HG02870 (cell line): ENCODE measurements around the gene ITIH4.
"Not testable (repeated sequence)": the region's sequence is repeated elsewhere in the genome, so short reads cannot be mapped to it uniquely, and the experiment has no call there.

Experiments
- ATAC-seq: cut with Tn5 transposase; IDR thresholded peaks from one replicate; pipeline ENCODE4 v1.9.1; 2021; ENCODE audit warnings: mild to moderate bottlenecking, moderate library complexity; ENCODE audit not compliant: unreplicated experiment

Gene ITIH4

DNA sequence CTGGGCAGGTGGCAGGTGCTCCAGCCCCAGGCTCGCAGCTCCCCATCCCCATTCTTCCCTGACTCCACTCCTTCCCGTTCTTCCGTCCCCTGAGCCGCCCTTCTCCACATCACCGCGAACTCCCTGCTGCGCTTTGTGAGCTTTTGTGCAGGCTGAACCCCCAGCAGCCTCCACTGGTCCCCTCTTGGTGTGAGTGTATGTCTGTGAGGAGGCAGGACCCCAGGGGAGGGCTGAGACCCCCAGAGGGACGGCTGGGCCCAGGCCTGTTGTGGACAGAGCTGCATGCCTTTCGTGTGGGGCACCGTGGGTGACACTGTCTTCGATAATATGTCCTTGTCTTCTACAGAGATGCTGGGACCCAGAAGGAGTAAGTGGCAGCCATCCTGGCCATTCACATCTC lies 43.2 kb downstream of the ITIH4 start:
- ATAC-seq, result no peak

DNA sequence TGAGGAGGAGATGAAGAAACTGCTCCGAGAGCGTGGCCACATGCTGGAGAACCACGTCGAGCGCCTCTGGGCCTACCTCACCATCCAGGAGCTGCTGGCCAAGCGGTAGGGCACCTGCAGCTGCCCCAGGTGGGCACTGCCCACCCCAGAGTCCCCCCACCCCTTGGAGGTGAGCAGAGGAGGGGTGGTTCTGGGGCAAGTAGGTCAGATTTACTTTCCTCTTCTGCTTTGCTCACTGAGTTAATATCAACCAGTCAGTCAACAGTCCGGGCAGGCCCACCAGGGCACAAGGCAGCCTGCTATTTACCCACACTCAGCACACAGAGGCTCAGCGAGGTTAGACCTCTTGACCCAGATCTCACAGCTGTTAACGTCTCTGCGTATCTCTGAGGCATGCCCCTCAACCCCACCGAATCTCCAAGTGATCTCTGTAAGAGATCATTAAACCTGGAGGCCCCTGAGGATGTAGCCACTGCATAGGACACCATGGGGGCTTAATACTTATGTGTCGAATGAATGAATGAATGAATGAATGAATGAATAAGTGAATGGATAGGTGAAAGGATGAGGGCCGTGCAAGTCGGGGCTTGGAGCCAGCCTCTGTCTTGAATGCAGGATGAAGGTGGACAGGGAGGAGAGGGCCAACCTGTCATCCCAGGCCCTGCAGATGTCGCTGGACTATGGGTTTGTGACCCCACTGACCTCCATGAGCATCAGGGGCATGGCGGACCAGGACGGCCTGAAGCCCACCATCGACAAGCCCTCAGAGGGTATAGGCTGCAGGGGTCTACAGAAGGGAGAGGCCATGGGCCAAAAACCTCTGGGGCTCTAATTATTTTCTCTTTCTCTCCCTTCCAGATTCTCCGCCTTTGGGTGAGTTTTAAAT lies 43.9 kb downstream of the ITIH4 start:
- ATAC-seq, result no peak

DNA sequence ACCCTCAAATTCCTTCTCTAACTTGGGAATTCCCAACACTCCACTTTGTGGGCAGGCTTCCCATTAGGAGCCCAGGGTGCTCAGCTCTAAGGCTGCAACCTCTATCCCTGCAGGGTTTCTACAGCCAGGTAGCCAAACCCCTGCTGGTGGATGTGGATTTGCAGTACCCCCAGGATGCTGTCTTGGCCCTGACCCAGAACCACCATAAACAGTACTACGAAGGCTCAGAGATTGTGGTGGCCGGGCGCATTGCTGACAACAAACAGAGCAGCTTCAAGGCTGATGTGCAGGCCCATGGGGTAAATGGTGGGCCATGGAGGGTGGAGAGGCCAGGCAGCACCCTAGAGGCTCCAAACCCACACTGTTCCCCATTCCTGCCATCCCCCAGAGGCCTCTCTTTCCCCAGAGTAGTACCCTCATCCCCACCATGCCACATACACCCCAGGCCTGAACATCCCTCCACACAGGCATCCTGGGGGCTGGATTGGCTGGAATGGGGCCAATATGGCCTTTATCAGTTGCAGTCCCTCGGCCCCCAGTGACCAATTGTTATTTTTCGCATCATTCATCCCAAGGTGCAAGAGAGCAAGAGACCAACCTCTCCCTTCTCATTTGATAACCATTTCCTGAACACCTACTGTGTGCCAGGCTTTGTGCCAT lies 45.4 kb downstream of the ITIH4 start:
- ATAC-seq, result no peak

DNA sequence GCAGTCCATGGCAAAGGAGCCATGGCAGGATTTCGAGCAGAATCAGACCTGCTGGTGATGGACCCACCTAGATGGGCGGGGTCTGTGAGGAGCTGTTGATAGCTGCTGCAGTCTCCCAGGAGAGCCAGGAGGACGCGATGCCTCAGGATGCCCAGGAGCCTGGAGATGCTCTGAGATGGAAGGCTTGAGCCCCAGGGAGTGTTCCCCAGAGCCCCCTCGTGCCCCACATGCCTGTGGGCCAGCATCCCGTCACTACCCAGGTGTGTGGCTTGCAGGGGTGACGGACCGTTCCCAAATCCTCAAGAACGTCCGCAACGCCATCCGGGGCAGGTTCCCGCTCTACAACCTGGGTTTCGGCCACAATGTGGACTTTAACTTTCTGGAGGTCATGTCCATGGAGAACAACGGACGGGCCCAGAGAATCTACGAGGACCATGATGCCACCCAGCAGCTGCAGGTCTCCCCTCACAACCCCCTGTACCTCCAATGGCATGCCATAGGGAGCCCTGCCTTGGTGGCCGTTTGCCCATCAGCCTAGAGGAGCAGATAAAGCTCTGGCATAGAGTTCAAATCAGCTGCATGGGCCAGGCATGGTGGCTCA lies 46.4 kb downstream of the ITIH4 start:
- ATAC-seq, result no peak

DNA sequence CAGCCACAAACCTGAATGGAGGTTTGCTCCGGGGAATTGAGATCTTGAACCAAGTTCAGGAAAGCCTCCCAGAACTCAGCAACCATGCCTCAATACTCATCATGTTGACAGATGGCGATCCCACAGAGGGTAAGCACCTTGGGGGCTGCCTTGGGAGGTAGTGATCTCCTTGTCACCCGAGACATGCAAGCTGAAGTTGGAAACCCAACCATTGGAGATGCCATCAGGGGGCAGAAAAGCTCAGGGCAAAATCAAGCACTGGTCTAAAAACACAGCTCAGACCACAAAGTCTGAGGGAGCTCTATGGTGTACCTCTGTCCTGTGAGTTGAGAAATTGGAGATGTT lies 47.3 kb downstream of the ITIH4 start:
- no peak for ATAC-seq

DNA sequence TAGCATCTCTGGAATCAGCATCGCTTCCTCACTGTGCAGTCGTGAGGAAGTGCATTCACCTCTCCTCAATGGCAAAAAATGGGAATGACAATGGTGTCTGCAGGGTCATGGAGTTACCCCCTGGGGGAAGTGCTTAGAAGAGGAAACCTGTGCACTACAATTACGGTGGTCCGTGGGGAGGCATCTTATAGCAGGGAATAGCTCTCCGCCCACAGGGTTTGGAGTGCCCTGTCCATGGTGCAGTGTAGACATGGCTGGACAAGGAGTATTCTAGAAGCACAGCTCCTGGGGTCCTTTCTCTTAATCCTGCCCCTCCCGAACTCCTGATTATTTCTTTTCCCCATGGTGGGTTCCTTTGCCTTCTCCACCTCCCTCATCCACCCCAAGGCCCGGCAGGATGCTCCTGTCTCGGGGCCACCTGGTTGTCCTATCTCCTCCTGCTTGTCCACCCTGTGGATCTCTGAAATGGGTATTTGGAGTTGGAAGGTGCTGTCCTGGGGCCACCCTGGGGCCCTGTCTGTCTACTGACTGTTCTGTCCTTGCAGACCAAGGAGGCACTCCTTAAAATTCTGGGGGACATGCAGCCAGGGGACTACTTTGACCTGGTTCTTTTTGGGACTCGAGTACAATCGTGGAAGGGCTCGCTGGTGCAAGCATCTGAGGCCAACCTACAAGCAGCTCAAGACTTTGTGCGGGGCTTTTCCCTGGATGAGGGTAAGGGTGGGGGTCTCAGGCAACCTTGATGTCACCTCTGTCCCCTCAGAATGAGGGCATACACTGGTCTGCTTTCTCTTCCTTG lies 47.9 kb downstream of the ITIH4 start:
- no peak for ATAC-seq

DNA sequence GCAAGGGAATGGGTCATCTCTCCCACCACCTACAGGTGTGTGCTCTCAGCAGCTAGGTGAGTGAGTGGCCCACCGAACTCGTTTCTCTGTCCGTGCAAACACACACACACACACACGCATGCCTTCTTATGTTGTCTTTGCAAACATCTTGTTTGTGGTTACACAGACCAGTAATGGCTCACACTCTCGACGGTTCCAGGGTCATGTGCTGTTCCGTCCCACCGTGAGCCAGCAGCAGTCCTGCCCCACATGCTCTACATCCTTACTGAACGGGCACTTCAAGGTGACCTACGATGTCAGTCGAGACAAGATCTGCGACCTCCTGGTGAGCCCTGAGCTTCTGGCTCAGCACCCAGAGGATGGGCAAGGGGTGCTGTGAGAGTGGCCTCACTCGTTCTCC lies 48.7 kb downstream of the ITIH4 start:
- no peak for ATAC-seq

DNA sequence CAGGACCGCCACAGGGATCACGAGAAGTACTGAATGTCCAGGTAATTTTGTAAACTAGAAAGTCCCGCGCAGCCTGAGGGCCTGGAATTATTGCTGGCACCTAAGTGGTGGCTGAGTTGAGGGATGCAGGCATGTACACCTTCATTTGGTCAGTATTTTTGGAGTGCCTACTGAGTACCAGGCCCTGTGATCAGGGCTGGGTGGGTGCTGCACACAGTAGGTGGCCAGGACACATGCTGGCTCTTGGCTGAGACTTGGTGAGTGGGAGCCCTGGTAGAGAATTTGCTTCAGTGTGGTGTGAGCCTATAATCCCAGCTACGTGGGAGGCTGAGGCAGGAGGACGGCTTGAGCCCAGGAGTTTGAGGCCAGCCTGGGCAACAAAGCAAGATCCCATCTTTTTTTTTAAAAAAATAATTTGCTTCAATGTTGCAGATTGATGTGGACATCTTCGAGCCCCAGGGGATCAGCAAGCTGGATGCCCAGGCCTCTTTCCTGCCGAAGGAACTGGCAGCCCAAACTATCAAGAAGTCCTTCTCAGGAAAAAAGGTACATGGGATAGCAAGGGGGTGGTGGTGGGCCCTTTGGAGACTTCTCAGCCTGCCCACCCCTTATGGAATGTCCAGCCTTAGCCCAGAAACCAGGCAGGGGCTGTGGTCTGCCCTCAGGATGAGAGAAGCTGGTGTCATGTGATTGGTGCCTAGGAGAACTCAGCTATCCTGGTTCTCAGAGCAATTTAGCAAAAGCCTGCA lies 50.5 kb downstream of the ITIH4 start:
- no peak for ATAC-seq

DNA sequence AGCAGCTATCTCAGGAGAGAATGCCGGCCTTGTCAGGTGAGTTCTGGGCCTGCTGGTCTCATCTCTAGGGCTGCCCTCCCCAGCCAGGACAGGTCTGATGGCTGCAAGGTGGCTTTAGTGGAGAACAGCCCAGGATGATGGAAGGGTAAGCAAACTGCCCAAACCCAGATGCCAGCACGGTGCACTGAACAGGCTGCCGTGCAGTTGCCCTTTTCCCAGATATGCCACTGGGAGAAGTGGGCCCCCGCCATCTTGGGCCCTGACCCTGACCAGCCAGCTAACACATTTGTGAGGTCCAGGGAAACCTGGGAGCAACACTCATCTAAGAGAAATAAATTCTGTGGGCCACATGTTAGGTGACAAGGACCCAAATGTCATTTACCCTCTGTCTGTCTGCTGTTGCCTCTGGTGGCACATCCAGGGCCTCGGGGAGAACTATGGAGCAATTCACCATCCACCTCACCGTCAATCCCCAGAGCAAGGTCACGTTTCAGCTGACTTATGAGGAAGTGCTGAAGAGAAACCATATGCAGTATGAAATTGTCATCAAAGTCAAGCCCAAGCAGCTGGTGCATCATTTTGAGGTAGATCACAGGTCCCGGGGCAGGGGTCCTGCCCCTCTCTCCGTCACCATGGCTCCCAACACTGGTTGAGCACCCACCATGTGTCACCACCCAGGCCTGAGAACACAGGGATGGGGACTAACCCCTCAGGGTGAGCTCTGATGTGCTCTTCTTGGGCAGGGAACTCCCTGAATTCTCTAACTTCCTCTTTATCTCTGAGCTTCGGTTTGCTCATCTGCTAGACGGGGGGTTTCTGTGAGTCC lies 51.2 kb downstream of the ITIH4 start:
- no peak for ATAC-seq

DNA sequence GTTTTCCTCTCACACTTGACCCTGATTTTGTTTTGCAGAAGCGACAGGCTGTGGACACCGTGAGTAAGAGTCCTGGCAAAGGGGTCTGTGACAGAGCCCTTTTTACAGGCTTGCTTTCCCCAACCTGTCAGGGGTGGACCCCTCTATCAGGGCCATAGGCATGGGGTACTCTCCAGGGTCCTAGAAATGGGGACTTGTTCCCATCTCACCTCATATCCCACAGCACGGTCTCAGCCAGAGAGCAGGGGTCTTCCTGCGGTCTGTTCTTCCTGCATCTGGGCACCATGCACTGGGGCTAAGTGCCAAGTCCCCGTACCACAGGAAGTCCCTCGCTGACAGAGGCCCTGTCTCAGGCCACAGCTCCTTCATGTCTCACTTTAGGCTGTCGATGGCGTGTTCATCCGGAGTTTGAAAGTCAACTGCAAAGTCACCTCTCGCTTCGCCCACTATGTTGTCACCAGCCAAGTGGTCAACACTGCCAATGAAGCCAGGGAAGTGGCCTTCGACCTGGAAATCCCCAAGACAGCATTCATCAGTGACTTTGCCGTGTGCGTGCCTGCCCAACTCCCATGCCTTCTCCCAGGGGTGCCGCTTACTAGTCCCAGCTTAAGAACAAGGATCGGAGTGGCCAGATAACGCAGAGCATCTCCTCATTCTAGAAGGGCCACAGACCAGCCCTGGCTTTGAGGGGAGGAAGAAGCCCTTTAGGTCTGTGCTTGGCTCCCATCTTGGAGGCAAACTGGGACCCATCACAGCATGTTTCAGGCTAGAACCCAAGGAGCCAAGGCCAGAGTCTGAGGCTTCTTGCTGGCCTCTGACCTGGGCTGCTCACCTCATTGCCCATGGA lies 52.3 kb downstream of the ITIH4 start:
- ATAC-seq, result no peak

DNA sequence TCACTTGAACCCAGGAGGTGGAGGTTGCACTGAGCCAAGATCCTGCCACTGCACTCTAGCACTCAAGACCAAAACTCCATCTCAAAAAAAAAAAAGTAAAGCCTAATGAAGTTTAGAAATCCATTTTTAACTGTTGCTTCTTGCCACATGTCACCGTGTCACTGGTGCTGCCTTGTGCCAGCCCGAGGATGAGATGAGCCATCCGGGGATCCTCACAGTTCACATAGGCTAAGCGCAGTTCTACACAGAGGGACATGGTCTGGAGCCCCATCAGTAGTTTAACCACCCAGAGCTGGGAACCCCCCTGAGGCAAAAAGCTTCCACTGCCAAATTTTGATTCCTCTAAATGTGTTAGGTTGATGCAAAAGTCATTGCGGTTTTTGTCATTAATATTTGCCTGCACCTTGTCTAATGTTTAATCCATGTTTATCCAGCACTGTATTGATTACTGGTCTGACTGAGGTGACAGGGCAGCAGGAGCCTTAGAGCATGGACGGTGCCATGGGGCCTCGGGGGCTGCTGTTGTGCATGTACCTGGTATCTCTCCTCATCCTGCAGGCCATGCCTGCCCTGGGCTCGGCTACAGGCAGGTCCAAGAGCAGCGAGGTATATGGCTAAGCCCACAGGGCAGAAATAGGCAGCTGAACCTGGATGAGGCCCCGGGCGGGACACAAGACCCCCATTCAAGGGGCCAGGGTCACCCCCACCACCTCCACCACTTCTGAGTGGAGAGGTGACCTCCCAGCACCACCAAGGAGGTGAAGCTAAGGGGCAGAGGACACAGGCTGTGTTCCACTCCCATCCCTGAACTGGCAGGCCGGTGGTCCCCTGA lies 53.1 kb downstream of the ITIH4 start, which contains the start of gene ITIH1:
Gene ITIH1, plus strand, starts transcription at position 473 of the 832 bp plus-strand sequence. Its CDS starts 17 bp downstream, at position 490.
- no peak for ATAC-seq

DNA sequence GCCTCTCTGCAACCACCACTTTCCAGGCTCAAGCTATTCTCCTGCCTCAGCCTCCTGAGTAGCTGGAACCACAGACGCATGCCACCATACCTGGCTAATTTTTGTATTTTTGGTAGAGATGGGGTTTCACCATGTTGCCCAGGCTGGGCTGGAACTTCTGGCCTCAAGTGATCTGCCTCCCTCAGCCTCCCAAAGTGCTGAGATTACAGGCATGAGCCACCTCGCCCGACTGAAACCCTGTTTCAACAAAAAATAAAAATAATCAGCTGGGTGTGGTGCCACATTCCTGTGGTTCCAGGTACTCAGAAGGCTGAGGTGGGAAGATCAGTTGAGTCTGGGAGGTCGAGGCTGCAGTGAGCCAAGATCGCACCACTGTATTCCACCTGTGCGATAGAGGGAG lies 54.0 kb downstream of the ITIH4 start:
- not testable (repeated sequence) for ATAC-seq

DNA sequence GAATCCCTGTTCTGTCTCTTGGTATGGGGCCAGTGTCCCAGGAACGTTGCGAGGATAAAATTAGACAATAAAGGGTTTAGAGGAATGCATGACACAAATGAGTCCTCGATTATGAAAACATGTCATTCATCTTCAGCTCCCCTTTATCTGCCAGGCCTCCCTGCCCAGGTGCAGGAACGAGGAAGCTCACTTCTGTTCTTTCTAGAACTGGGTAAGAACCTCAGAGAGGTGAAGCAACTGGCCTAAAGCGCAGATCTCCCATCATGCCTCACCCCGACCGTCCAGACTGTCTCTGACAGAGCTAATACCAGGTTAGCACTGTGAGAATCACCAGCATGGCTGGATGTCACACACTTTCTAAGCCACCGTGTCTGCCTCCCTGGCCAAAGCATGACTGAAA lies 54.6 kb downstream of the ITIH4 start:
- no peak for ATAC-seq

DNA sequence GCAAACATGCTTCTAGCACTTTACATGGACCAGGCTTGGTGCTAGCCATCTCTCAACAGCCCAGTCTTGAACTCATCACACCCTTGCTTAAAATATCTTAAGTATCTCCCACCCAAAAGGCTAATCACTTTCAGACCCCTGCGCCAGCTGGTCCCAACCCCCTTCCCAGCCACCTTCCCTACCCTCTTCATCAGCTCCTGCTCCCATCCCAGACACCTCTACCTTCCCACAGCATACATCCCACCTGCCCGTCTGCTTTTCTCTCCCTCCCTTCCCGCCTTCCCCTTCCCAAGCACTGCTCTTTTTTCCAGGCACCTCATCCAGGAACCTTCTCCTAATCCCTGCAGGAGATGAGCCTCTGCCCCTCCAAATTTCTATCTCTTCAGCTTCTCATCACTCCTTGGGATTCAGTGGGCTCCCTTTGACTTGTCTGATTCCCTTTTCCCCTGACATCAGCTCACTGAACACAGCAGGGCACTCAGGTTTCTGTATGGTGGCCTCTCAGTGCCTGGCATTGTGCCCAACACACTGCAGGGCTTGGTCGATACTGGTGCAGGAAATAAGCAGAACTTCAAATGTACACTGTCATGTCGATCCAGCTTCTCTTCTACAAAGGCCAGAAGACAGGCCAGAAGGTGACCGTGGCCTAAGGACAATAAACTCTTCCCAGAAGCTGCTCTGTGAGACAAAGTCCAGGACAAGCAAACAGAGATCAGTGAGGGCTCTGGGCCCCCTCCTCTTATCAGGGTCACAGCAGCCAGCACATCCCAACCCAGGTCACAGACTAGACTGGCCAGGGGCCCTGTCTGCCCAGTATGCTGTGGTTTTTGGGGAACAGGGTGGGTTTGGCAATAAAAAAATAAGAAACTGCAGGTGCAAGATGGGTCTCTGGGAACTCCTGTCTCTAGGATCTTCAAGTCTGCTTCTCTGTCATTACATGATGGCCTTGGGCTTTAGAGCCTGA lies 55.3 kb downstream of the ITIH4 start:
- no peak for ATAC-seq

DNA sequence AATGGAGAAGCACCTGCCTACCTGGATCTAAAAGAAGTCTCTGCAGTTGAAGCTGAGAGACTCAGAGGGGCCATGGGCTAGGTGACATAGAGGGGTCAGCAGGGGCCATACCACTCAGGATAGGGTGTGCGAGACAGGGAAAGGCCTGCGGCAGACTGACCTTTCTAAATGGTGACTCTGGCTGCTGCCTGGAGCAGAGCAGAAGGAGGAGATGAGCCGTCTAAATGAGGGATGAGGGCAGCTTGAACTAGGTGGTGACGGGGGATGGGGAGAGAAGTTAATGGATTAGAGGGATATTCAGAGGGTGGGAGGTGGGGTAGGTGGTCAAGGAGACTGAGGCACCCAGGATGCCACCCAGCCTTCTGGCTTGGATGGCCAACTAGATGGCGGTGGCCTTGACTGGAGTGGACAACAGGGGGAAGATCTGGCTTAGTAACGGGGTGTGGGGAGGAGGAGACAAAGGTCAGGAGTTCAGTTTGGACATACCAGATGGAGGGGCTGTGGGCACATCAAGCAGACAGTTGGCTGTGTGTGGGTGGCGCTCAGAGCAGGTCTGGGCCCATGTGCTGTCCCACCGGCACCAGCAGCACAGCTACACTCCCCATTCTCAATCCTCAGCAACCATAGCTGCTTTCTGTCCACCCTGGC lies 56.3 kb downstream of the ITIH4 start:
- no peak for ATAC-seq

DNA sequence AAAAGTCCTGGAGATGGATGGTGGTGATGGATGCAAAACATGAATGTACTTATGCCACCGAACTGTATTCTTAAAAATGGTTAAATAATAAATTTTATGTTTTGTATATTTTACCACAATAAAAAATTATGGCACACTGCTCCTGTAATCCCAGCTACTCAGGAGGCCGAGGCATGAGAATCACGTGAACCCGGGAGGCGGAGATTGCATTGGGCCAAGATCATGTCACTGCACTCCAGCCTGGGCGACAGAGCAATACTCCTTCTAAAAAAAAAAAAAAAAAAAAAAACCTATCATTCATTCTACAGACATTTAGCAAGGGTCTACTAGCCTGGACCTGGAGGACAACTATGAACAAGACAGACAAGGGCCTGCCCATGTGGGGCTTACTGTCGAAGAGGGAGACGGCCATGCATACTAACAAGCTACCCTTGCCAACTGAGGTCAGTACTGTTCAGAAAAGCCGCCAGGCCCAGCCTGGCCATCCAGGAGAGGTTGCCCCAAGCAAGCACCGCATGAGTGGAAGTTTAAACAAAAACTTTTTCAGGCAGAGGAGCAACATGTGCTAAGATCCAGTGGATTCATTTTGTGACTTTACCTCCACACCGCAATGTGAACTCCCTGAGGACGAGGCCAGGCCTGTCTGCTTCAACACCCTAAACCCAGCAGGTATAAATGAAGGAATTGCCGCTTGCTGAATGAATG lies 57.0 kb downstream of the ITIH4 start:
- no peak for ATAC-seq
